AG09309 (cell line): ENCODE data around the gene TMEM62.
"Not testable (repeated sequence)": the region's sequence is repeated elsewhere in the genome, so short reads cannot be mapped to it uniquely, and the experiment has no call there.

Source experiments
- DNase-seq: peaks from one replicate; pipeline ENCODE4 v3.0.0-alpha.2; 2010; ENCODE audit warnings: low read depth
- H3K4me3 ChIP-seq: 2 replicates; pipeline ENCODE4 v1.5.1; 2011; ENCODE audit warnings: mild to moderate bottlenecking, low read depth, low read length, moderate library complexity; ENCODE audit not compliant: control insufficient read depth
- TF ChIP-seq, protein P1 (sequence below): IDR thresholded peaks from 2 replicates; pipeline ENCODE4 v1.5.1; 2011; ENCODE audit warnings: mild to moderate bottlenecking, low read depth, low read length, inconsistent platforms; ENCODE audit not compliant: insufficient read depth, control insufficient read depth; ENCODE audit errors: missing control alignments

Gene TMEM62

DNA sequence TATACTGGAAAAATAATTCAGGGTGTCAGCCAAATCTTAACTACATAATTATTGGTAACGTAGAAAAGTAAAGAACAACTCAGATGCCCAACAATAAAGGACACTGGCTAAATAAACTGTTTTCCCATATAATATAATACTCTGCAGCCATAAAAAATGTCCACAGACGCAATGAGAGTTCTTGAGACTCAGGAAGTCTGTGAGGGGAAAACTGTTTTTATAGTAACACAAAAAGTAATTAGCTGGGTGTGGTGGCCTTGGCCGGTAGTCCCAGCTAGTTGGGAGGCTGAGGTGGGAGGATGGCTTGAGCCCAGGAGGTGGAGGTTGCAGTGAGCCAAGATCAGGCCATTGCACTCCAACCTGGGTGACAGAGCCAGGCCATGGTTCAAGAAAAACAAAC is 22.0 kb upstream of the TMEM62 start:
- DNase-seq: no peak
- H3K4me3 ChIP-seq: no peak overlapping the region
- TF ChIP-seq, protein P1, sequence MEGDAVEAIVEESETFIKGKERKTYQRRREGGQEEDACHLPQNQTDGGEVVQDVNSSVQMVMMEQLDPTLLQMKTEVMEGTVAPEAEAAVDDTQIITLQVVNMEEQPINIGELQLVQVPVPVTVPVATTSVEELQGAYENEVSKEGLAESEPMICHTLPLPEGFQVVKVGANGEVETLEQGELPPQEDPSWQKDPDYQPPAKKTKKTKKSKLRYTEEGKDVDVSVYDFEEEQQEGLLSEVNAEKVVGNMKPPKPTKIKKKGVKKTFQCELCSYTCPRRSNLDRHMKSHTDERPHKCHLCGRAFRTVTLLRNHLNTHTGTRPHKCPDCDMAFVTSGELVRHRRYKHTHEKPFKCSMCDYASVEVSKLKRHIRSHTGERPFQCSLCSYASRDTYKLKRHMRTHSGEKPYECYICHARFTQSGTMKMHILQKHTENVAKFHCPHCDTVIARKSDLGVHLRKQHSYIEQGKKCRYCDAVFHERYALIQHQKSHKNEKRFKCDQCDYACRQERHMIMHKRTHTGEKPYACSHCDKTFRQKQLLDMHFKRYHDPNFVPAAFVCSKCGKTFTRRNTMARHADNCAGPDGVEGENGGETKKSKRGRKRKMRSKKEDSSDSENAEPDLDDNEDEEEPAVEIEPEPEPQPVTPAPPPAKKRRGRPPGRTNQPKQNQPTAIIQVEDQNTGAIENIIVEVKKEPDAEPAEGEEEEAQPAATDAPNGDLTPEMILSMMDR: no peak

DNA sequence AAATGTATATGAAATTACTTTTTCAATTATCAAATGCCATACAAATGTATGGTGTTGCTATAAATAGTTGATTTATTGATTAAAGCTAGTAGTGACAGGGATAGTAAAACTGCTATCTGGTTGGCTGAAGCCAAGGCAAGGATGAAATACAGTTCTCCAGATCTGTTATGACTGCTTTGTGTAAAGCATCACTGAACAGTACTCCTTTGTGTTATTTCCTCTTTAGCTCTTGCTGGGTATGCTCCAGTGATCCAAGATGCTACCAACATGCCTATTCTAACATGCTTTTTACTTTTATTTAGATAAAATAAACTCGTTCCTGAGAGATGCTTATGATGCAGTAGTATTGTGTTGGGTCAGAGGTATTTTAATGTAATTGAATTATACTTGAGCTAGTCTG is 15.1 kb upstream of the TMEM62 start:
- H3K4me3 ChIP-seq: no peak overlapping the region
- TF ChIP-seq, protein P1: no peak
- no peak for DNase-seq

DNA sequence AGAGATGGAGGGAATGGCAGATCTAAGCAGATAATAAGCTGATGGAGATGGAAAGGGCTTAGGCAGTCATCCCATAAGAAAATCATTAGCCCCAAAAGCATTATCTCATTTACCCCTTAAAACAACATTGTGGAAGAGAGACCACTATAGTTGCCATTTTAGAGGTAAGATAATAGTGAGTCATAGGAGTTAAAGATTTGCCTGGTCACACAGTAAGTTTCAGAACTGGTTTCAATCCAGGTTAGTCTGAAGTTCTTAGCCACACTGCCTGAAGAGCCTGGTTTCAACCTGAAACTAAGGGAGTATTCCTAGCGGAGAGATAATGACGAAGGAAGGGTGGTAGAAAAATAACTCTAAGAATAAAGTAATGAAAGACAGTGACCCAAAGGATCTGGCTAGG is 14.6 kb upstream of the TMEM62 start:
- no peak for DNase-seq
- H3K4me3 ChIP-seq: no peak overlapping the region
- TF ChIP-seq, protein P1: no peak

DNA sequence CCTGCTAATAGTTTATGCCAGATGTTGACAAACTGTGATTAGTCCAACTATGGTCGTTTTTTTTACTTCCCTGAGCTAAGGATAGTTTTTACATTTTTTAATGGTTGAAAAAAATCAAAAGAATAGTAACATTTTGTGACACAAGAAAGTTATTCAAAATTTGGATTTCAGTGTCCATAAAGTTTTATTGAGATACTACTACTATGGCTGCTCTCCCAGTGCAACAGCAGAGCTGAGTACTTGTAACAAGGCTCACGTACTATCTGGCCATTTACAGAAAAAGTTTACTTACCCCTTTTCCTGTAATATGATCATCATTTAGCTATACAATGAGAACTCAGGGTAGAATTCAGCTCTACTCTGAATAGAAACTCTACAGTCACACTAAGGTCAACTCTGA is 11.5 kb upstream of the TMEM62 start:
- DNase-seq: no peak
- TF ChIP-seq, protein P1: no peak
- no peak overlapping the region for H3K4me3 ChIP-seq

DNA sequence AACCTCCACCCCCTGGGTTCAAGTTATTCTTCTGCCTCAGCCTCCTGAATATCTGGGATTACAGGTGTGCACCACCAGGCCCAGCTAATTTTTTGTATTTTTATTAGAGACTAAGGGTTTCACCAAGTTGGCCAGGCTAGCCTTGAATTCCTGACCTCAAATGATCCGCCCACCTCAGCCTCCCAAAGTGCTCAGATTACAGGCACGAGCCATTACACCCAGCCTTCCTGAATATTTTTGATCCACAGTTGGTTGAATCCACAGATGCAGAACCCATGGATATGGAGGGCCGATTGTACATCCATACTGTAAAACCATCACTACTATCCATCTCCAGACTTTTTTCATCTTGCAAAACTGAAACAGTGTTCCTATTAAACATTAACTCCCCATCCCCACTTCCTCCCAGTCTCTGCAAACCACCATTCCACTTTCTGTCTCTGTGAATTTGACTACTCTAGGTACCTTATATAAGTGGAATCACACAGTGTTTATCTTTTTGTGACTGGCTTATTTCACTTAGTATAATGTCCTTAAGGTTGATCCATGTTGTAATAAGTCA is 8.2 kb upstream of the TMEM62 start:
- H3K4me3 ChIP-seq: no peak overlapping the region

DNA sequence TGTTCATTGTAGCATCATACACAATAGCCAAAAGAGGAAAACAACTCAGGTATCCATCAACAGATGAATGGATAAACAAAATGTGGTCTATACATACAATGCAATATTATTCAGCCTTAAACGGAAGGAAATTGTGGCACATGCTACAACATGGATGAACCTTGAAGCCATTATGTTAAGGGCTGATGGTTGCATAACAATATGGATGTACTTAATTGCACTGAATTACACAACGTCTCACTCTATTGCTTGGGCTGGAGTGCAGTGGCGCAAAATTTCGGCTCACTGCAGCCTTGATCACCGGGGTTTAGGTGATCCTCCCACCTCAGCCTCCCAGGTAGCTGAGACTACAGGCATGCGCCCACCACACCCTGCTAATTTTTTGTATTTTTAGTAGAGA is 7.0 kb upstream of the TMEM62 start:
- TF ChIP-seq, protein P1: no peak
- no peak for DNase-seq
- no peak overlapping the region for H3K4me3 ChIP-seq

More for the DNA sequence above, 8.2 kb upstream of the TMEM62 start:
- DNase-seq: no peak
- TF ChIP-seq, protein P1: no peak

DNA sequence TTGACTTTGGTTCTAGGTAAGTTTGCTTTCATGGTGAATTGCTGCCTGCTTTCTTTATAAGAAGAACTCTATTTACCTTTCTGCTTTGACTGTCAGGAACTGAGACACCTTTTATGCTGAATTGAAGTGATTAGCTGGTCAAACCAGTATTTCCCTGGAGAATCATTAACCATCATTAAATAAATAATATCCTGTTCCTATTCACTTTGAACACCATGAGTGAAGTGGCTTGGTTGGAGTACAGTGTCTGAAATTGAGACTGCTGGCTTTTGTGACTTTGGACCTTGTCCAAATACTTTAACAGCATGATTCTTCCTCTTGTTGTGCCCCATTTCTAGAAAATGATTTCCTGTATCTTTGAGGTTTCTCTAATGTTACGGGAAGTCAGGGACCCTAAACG is 5.6 kb upstream of the TMEM62 start:
- H3K4me3 ChIP-seq: no peak overlapping the region
- DNase-seq: no peak
- TF ChIP-seq, protein P1: no peak

DNA sequence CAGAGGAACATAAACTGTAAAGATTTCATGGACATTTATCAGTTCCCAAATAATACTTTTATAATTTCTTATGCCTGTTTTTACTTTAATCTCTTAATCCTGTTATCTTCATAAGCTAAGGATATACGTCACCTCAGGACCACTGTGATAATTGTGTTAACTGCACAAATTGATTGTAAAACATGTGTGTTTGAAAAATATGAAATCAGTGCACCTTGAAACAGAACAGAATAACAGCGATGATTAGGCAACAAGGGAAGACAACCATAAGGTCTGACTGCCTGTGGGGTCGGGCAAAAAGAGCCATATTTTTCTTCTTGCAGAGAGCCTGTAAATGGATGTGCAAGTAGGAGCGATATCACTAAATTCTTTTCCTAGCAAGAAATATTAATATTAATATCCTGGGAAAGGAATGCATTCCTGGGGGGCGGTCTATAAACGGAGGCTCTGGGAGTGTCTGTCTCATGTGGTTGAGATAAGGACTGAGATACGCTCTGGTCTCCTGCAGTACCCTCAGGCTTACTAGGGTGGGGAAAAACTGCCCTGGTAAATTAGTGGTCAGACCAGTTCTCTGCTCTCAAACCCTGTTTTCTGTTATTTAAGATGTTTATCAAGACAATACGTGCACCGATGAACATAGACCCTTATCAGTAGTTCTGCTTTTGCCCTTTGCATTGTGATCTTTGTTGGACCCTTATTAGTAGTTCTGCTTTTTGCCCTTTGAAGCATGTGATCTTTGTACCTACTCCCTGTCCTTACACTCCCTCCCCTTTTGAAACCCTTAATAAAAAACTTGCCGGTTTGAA is 5.0 kb upstream of the TMEM62 start:
- H3K4me3 ChIP-seq, DNase-seq: not testable (repeated sequence)
